ENCODE data around the gene VTI1A.
A peak's percentile ranks its signal among the peaks of the same experiment; 100 is the strongest.

Gene VTI1A

GRCh38 chr10:112835944-112836451 is 389.0 kb downstream of the VTI1A start:
- peaks cover 0 to 5% of the 10 kb centered on the region in 2 donors for H3K4me1 Mint-ChIP-seq
- ATAC-seq (replicated peaks) (no peak), DNase-seq (no peak)
- peaks cover 5 to 6% of the 10 kb centered on the region in 2 donors for H3K9me3 Mint-ChIP-seq
- no peak overlapping the region for H3K4me3 Mint-ChIP-seq
- peaks cover 18 to 44% of the 10 kb centered on the region in 2 donors for H3K36me3 Mint-ChIP-seq
- H3K27ac Mint-ChIP-seq, result no peak overlapping the region
- no peaks in the 10 kb centered on the region for H3K27me3 Mint-ChIP-seq

DNA sequence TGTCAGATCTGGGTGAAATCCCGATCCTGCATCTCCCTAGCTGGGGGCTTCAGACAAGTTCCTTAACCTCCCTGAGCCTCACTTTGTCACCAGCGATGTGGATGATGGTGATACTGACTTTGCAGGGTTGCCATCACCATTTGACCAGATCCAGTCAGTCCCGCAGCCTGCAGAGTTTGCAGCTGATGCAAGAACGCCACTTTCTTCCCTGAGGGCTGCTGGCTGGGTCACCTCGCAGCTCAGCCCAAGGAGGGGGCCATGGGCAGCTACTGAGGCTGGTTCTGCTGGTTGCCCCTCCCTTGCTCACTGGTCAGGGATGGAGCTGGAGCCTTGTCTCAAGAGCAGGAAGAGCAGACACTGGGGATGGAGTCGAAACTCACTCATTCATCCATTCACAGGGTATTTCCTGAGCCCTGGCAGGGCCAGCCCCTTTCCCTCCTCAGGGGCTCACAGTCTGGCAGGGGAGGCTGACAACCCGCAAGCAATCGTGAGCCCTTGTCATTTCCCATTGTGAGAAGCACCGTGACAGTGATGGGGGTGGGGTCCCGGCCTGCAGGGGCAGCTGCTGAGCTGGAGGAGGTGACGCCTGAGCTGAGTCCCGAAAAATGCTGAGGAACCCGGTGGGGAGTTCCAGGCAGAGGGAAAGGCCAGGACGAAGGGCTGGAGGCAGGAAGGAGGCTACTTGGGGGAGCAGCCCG is 391.9 kb downstream of the VTI1A start:
- no peak overlapping the region for H3K27ac Mint-ChIP-seq
- peaks cover 5 to 8% of the 10 kb centered on the region in 2 donors for H3K9me3 Mint-ChIP-seq
- no peak overlapping the region for H3K4me3 Mint-ChIP-seq
- H3K4me1 Mint-ChIP-seq, result peaks cover 4 to 5% of the 10 kb centered on the region in 2 donors
- ATAC-seq (replicated peaks) (no peak), DNase-seq (no peak)
- peaks cover 13 to 25% of the 10 kb centered on the region in 2 donors for H3K36me3 Mint-ChIP-seq
- no peaks in the 10 kb centered on the region for H3K27me3 Mint-ChIP-seq

GRCh38 chr10:112839928-112840654 is 393.1 kb downstream of the VTI1A start:
- no peak for ATAC-seq (replicated peaks)
- peaks cover 13 to 30% of the 10 kb centered on the region in 2 donors for H3K36me3 Mint-ChIP-seq
- DNase-seq, result no peak
- H3K4me1 Mint-ChIP-seq, result peaks cover 0 to 4% of the 10 kb centered on the region in 2 donors
- H3K27ac Mint-ChIP-seq, result no peak overlapping the region
- H3K4me3 Mint-ChIP-seq, result no peak overlapping the region
- H3K9me3 Mint-ChIP-seq, result peaks cover 5 to 8% of the 10 kb centered on the region in 2 donors
- H3K27me3 Mint-ChIP-seq, result no peaks in the 10 kb centered on the region

- Mint-ChIP-seq H3K36me3 (peaks cover 20 to 39% of the 10 kb centered on the region in 2 donors), H3K4me1 (peaks cover 0 to 4% of the 10 kb centered on the region in 2 donors), H3K4me3 (no peak overlapping the region), H3K27ac (no peak overlapping the region), H3K27me3 (no peaks in the 10 kb centered on the region), H3K9me3 (peaks cover 9 to 10% of the 10 kb centered on the region in 2 donors)
- no peak for ATAC-seq (replicated peaks)
- DNase-seq, result no peak
Measured at GRCh38 chr10:112841549-112841948, 394.5 kb downstream of the VTI1A start.

DNA sequence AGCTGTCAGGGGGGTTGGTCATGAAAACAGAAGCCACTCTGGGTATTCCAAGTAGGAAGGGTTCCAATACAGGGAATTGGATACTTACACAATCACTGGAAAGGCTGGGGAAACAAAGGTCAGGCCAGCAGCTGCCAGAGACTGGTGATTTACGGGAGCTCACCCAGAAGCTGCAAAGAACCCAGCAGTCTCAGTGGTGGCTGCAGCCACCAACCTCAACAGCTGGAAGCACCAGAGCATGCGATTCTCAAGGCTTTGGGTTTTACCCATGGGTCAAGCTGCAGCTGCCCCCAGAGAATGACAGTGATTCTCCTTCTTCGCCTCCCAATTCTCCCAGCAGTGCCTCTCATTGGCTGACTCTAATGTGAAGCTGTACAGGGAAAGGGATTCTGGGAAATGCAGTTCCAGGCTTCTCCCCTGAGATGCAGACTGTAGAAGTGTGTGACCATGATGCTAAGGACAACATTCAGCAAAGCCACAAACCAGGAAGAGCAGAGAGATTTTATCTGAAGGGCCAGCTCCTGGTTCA is 395.9 kb downstream of the VTI1A start:
- ATAC-seq (replicated peaks) (peak; percentile 80 to 88), DNase-seq (peak; percentile 21)
- Mint-ChIP-seq H3K27ac (no peak overlapping the region), H3K36me3 (peaks cover 24 to 44% of the 10 kb centered on the region in 2 donors), H3K27me3 (no peaks in the 10 kb centered on the region), H3K9me3 (peaks cover 18% of the 10 kb centered on the region in 2 donors), H3K4me1 (peaks cover 0 to 4% of the 10 kb centered on the region in 2 donors), H3K4me3 (no peak overlapping the region)

GRCh38 chr10:112843623-112844022 is 396.6 kb downstream of the VTI1A start:
- Mint-ChIP-seq H3K9me3 (peaks cover 24 to 25% of the 10 kb centered on the region in 2 donors), H3K4me3 (no peak overlapping the region), H3K36me3 (peaks cover 30 to 48% of the 10 kb centered on the region in 2 donors), H3K27me3 (no peaks in the 10 kb centered on the region), H3K4me1 (peaks cover 0 to 4% of the 10 kb centered on the region in 2 donors), H3K27ac (no peak overlapping the region)
- ATAC-seq (replicated peaks) (no peak), DNase-seq (no peak)

DNA sequence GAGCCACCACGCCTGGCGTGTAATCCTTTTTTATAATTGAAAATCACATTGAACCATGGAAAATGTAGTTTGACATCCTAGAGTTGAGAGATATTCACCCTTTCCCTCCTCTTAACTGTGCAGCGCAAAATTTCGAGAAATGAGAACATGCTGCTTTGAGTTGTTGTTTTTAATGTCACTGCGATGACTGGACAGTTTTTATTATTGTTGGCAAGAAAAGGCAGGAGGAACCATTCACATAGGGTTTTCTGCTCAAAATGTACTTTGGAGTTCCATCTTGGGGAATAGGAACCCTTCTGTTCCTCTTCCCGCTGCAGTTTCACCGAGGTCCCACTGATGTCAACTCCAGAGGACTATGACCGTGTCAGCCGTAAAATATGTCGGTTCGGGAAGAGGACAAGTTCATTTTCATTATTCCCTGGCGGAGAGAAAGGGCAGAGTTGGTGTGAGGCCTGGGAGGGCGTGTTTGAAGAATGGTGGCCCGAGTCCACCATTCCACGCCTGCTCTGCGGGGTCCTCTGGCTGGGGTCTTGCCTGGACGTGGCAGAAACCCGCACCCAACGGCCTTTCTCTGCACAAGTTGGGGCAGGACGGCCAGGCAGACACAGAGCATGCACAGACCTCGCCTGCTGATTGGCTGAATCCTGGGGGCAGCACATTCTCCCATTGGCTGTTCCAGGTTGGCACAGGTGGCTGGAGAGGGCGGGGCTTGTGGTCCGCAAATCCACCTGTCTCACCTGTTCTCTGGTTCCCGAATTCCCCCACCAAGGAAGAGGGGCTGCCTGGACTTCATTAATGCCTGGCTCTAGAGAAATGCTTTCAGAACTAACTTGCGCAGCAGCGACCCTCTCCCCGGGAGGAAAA is 397.9 kb downstream of the VTI1A start:
- H3K4me1 Mint-ChIP-seq, result peaks cover 0 to 4% of the 10 kb centered on the region in 2 donors
- H3K4me3 Mint-ChIP-seq, result no peak overlapping the region
- no peak overlapping the region for H3K27ac Mint-ChIP-seq
- DNase-seq (no peak), ATAC-seq (replicated peaks) (no peak)
- peaks cover 30 to 43% of the 10 kb centered on the region in 2 donors for H3K36me3 Mint-ChIP-seq
- H3K27me3 Mint-ChIP-seq, result no peaks in the 10 kb centered on the region
- peaks cover 22 to 24% of the 10 kb centered on the region in 2 donors for H3K9me3 Mint-ChIP-seq

DNA sequence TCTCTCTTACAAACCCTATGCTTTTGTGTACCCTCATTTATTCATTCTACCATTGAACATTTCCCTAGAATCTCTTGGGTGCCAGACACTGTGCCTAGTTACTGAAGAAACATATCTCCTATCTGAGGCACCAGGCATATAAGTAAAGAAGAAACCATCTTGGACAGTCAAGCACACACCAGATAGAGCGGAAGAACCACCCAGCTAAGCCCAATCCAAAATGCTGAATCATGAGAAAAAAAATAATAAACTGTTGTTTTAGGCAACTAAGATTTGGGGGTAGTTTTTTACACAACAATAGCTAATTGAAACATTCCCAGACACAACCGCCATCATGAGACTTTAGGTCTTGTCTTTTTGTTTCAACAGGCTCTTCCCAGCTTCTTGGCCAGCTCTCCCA is 400.8 kb downstream of the VTI1A start:
- no peaks in the 10 kb centered on the region for H3K27me3 Mint-ChIP-seq
- H3K9me3 Mint-ChIP-seq, result peaks cover 22 to 24% of the 10 kb centered on the region in 2 donors
- no peak for DNase-seq
- no peak for ATAC-seq (replicated peaks)
- H3K36me3 Mint-ChIP-seq, result peaks cover 26 to 36% of the 10 kb centered on the region in 2 donors
- H3K4me3 Mint-ChIP-seq, result no peak overlapping the region
- no peak overlapping the region for H3K27ac Mint-ChIP-seq
- H3K4me1 Mint-ChIP-seq, result peaks cover 16% of the 10 kb centered on the region in 2 donors

DNA sequence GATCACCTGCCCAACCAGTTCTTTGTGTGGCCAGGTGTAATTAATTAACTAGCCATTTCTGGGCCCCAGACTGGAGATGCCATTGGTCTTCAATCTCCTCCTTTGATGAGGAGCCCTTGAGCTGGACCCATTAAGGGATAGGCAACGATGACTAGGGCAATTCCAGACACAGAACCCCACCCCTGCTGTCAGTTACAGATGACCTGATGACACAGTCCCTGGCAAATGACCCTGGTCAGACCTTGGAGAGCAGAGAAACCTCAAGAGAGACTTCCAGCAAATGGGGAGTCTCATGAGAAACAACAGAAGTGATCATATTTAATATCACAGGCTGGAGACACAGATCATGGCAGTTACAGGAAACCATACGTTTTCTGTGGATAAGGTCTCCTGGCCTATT is 401.2 kb downstream of the VTI1A start:
- Mint-ChIP-seq H3K4me3 (no peak overlapping the region), H3K27me3 (no peaks in the 10 kb centered on the region), H3K4me1 (peaks cover 13 to 17% of the 10 kb centered on the region in 2 donors), H3K27ac (no peak overlapping the region), H3K9me3 (peaks cover 22 to 24% of the 10 kb centered on the region in 2 donors), H3K36me3 (peaks cover 26 to 36% of the 10 kb centered on the region in 2 donors)
- no peak for DNase-seq
- ATAC-seq (replicated peaks), result no peak

- ATAC-seq (replicated peaks) (no peak), DNase-seq (no peak)
- H3K27ac Mint-ChIP-seq, result no peak overlapping the region
- no peaks in the 10 kb centered on the region for H3K27me3 Mint-ChIP-seq
- H3K9me3 Mint-ChIP-seq, result peaks cover 20 to 24% of the 10 kb centered on the region in 2 donors
- peaks cover 13 to 21% of the 10 kb centered on the region in 2 donors for H3K4me1 Mint-ChIP-seq
- no peak overlapping the region for H3K4me3 Mint-ChIP-seq
- peaks cover 26 to 39% of the 10 kb centered on the region in 2 donors for H3K36me3 Mint-ChIP-seq
Measured at GRCh38 chr10:112848868-112849430, 401.9 kb downstream of the VTI1A start.

GRCh38 chr10:112849546-112849945 is 402.5 kb downstream of the VTI1A start:
- H3K36me3 Mint-ChIP-seq, result peaks cover 26 to 43% of the 10 kb centered on the region in 2 donors
- no peak overlapping the region for H3K27ac Mint-ChIP-seq
- H3K4me1 Mint-ChIP-seq, result peaks cover 13 to 22% of the 10 kb centered on the region in 2 donors
- ATAC-seq (replicated peaks) (no peak), DNase-seq (no peak)
- H3K4me3 Mint-ChIP-seq, result no peak overlapping the region
- H3K27me3 Mint-ChIP-seq, result no peaks in the 10 kb centered on the region
- peaks cover 20 to 24% of the 10 kb centered on the region in 2 donors for H3K9me3 Mint-ChIP-seq

- no peak overlapping the region for H3K27ac Mint-ChIP-seq
- no peak for DNase-seq
- H3K4me1 Mint-ChIP-seq, result peaks cover 13 to 22% of the 10 kb centered on the region in 2 donors
- peaks cover 19 to 30% of the 10 kb centered on the region in 2 donors for H3K36me3 Mint-ChIP-seq
- H3K9me3 Mint-ChIP-seq, result peaks cover 18 to 21% of the 10 kb centered on the region in 2 donors
- no peaks in the 10 kb centered on the region for H3K27me3 Mint-ChIP-seq
- ATAC-seq (replicated peaks), result no peak
- no peak overlapping the region for H3K4me3 Mint-ChIP-seq
Measured at GRCh38 chr10:112851181-112851580, 404.2 kb downstream of the VTI1A start.

GRCh38 chr10:112851588-112852211 is 404.7 kb downstream of the VTI1A start:
- H3K9me3 Mint-ChIP-seq, result peaks cover 18 to 20% of the 10 kb centered on the region in 2 donors
- H3K4me3 Mint-ChIP-seq, result no peak overlapping the region
- H3K27ac Mint-ChIP-seq, result no peak overlapping the region
- ATAC-seq (replicated peaks) (peak in 1 of 2 donors; percentile 4), DNase-seq (no peak)
- H3K36me3 Mint-ChIP-seq, result peaks cover 17 to 30% of the 10 kb centered on the region in 2 donors
- no peaks in the 10 kb centered on the region for H3K27me3 Mint-ChIP-seq
- peaks cover 13 to 22% of the 10 kb centered on the region in 2 donors for H3K4me1 Mint-ChIP-seq

Data from stimulated activated naive B cell treated with anti-CD40 and anti-IgM and Interleukin-4, amounts not matched to agents 10 μg/mL and 1 μg/mL and 100 μg/mL, for 72 hours (primary cell).